ENCODE results near the gene GOLIM4. TPM values are rescaled to one million over a fixed set of nuclear protein-coding genes. Genes with fewer than 3 reads are reported as not detected.

GOLIM4 gene
- total RNA-seq, 4 donors from 2014 or later: 16.0 to 21.3 (median 20.2) TPM

- no peak overlapping the region for H3K4me3 ChIP-seq
- H3K9me3 ChIP-seq: no peaks in the 10 kb centered on the region
- H3K36me3 ChIP-seq: no peaks in the 10 kb centered on the region
- H3K4me1 ChIP-seq: no peaks in the 10 kb centered on the region
- DNase-seq (ENCODE audit: low spot score in 2 of 2): no peak
- H3K27me3 ChIP-seq: no peaks in the 10 kb centered on the region
- H3K27ac ChIP-seq: no peak overlapping the region
- 96% methylated on average over 1 of the region's 1 CpG for WGBS
- no peak for TF ChIP-seq POLR2AphosphoS5 (IDR thresholded peaks at IDR 0.05)
- TF ChIP-seq EP300 (IDR thresholded peaks at IDR 0.05): no peak
- TF ChIP-seq POLR2A (IDR thresholded peaks at IDR 0.05): no peak
- no peak for TF ChIP-seq CTCF (IDR thresholded peaks at IDR 0.05)
These were observed 94.5 kb downstream of the GOLIM4 start for GRCh38 chr3:168001244-168001643.

GRCh38 chr3:167998253-167998652 lies 97.5 kb downstream of the GOLIM4 start:
- no peaks in the 10 kb centered on the region for H3K36me3 ChIP-seq
- no peaks in the 10 kb centered on the region for H3K9me3 ChIP-seq
- H3K4me1 ChIP-seq: no peaks in the 10 kb centered on the region
- H3K27me3 ChIP-seq: no peaks in the 10 kb centered on the region
- no peak overlapping the region for H3K27ac ChIP-seq
- DNase-seq (ENCODE audit: low spot score in 2 of 2): no peak
- no peak overlapping the region for H3K4me3 ChIP-seq
- WGBS: 83% methylated on average over 5 of the region's 5 CpGs
- TF ChIP-seq CTCF (IDR thresholded peaks at IDR 0.05) (no peak), EP300 (IDR thresholded peaks at IDR 0.05) (no peak), POLR2AphosphoS5 (IDR thresholded peaks at IDR 0.05) (no peak), POLR2A (IDR thresholded peaks at IDR 0.05) (no peak)

GRCh38 chr3:167996514-167996913 lies 99.2 kb downstream of the GOLIM4 start:
- Histone ChIP-seq H3K27ac (no peak overlapping the region), H3K36me3 (no peaks in the 10 kb centered on the region), H3K9me3 (no peaks in the 10 kb centered on the region), H3K4me1 (no peaks in the 10 kb centered on the region), H3K27me3 (no peaks in the 10 kb centered on the region), H3K4me3 (no peak overlapping the region)
- WGBS: 90% methylated on average over 4 of the region's 4 CpGs
- no peak for DNase-seq (ENCODE audit: low spot score in 2 of 2)
- TF ChIP-seq POLR2AphosphoS5 (IDR thresholded peaks at IDR 0.05) (no peak), POLR2A (IDR thresholded peaks at IDR 0.05) (no peak), CTCF (IDR thresholded peaks at IDR 0.05) (no peak), EP300 (IDR thresholded peaks at IDR 0.05) (no peak)

- TF ChIP-seq CTCF (IDR thresholded peaks at IDR 0.05) (no peak), POLR2A (IDR thresholded peaks at IDR 0.05) (no peak), EP300 (IDR thresholded peaks at IDR 0.05) (no peak), POLR2AphosphoS5 (IDR thresholded peaks at IDR 0.05) (no peak)
- H3K9me3 ChIP-seq: no peaks in the 10 kb centered on the region
- H3K27me3 ChIP-seq: no peaks in the 10 kb centered on the region
- no peak overlapping the region for H3K27ac ChIP-seq
- no peaks in the 10 kb centered on the region for H3K36me3 ChIP-seq
- H3K4me1 ChIP-seq: no peaks in the 10 kb centered on the region
- WGBS: 77% methylated on average over 1 of the region's 1 CpG
- H3K4me3 ChIP-seq: no peak overlapping the region
- no peak for DNase-seq (ENCODE audit: low spot score in 2 of 2)
These were observed 103.3 kb downstream of the GOLIM4 start for GRCh38 chr3:167992381-167992780.

- TF ChIP-seq CTCF (IDR thresholded peaks at IDR 0.05): no peak
- no peak for TF ChIP-seq POLR2A (IDR thresholded peaks at IDR 0.05)
- no peak for TF ChIP-seq POLR2AphosphoS5 (IDR thresholded peaks at IDR 0.05)
- TF ChIP-seq EP300 (IDR thresholded peaks at IDR 0.05): no peak
- WGBS: 55% methylated on average over 6 of the region's 6 CpGs
- no peak overlapping the region for H3K27ac ChIP-seq
- H3K9me3 ChIP-seq: no peaks in the 10 kb centered on the region
- DNase-seq (ENCODE audit: low spot score in 2 of 2): no peak
- no peak overlapping the region for H3K4me3 ChIP-seq
- H3K27me3 ChIP-seq: no peaks in the 10 kb centered on the region
- no peaks in the 10 kb centered on the region for H3K4me1 ChIP-seq
- H3K36me3 ChIP-seq: no peaks in the 10 kb centered on the region
These were observed 104.5 kb downstream of the GOLIM4 start for GRCh38 chr3:167991213-167991612.
